ENCODE results near the gene CCDC136.

CCDC136 gene

DNA sequence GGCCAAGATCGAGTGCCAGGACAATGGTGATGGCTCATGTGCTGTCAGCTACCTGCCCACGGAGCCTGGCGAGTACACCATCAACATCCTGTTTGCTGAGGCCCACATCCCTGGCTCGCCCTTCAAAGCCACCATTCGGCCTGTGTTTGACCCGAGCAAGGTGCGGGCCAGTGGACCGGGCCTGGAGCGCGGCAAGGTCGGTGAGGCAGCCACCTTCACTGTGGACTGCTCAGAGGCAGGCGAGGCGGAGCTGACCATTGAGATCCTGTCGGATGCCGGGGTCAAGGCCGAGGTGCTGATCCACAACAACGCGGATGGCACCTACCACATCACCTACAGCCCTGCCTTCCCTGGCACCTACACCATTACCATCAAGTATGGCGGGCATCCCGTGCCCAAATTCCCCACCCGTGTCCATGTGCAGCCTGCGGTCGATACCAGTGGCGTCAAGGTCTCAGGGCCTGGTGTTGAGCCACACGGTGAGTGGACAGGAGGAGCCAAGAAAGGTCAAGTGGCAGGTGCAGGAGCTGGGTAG is 53.1 kb downstream of the CCDC136 start:
- no peak for DNase-seq (ENCODE audit: low read depth in 2 of 2)

DNA sequence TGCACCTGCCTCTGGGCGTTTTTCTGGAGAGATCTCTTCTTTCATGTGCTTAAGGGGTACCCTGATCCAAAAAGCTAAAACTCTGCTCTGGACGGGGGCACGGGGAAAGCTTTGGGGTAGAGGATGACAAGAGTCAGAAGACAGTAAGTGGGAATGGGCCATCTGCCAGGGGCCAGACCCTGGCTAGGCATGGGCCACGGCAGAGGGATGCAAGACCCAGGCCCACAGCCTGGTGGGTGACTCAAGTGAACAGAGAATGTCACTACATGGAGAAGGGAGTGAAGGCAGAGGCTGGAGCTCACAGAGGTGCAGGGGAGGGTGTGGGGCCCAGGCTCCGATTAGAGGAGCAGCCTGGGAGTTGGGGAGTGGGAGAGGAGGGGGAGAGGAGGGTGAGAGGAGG is 53.7 kb downstream of the CCDC136 start:
- no peak for DNase-seq (ENCODE audit: low read depth in 2 of 2)

DNA sequence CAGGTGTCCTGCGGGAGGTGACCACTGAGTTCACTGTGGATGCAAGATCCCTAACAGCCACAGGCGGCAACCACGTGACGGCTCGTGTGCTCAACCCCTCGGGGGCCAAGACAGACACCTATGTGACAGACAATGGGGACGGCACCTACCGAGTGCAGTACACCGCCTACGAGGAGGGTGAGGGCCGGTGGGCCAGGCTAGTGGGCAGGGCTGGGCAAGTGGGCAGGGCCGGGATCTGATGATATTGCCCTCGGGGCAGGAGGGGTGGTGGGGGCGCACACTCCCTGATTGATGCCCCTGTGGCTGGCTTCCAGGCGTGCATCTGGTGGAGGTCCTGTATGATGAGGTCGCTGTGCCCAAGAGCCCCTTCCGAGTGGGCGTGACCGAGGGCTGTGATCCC is 54.2 kb downstream of the CCDC136 start:
- DNase-seq (ENCODE audit: low read depth in 2 of 2) = no peak

DNA sequence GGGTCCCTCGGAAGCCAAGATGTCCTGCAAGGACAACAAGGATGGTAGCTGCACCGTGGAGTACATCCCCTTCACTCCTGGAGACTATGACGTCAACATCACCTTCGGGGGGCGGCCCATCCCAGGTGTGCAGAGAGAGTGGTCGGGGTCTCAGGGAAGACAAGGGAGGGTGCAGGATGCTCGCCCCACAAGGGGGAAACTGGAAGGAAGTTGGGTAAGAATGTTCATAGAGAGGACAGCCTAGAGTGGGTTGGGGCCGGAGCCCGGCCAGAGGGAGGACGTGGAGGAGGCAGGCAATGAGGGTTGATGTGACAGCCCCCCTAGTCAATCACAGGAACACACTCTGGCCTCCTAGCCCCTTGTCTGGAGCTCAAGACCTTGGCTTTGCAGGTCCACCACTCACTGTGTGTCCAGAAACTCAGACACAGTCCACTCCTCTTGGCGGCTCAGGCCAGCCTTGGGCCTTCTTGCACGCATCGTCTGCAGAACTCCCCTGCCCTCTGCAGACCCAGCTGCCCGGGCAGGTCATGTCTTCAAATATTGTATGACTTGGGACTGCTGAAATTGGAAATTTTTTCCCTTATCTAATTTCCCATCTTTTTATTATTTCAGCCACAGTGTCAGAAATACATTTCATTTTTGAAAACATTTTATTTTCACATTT is 55.1 kb downstream of the CCDC136 start:
- DNase-seq (ENCODE audit: low read depth in 2 of 2) = no peak

DNA sequence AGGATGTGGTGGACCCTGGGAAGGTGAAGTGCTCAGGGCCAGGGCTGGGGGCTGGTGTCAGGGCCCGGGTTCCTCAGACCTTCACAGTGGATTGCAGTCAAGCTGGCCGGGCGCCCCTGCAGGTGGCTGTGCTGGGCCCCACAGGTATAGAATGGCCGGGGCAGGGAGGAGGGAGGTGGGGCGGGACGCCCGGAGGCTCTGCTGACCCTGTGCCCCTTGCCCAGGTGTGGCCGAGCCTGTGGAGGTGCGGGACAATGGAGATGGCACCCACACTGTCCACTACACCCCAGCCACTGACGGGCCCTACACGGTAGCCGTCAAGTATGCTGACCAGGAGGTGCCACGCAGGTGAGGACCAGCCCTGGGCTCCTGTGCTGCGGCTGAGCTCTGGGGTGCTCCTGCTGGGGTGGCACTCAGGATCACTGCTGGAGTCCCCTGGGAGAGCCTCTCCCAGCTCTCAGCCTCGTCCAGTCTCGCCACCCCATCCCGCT is 56.0 kb downstream of the CCDC136 start:
- DNase-seq (ENCODE audit: low read depth in 2 of 2) = no peak

DNA sequence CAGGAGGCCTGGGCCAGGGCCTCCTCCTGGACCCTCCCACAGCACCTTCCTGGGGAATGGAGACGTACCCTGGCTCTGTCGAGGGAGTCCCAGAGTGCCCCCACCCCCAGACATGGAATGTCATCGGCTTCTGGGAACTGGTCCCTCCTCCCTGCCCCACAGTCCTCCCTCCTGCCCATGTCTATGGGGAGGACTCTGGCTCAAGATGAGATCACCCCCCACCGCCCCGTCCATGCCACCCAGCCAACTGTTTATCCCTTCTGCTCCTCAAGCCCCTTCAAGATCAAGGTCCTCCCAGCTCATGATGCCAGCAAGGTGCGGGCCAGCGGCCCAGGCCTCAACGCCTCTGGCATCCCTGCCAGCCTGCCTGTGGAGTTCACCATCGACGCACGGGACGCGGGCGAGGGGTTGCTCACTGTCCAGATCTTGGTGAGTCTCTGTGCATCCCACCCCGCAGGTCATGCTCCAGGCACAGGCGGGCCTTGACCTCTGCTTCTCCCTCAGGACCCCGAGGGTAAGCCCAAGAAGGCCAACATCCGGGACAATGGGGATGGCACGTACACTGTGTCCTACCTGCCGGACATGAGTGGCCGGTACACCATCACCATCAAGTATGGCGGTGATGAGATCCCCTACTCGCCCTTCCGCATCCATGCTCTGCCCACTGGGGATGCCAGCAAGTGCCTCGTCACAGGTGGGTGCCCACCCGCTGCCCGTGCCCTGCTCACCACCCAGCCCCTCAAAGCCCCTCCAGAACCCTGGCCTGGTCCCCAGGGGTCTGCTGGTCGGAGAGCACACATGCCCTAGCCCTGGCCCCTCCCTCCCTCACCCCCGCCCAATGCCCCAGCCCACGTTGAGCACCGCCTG is 56.8 kb downstream of the CCDC136 start:
- no peak for DNase-seq (ENCODE audit: low read depth in 2 of 2)

DNA sequence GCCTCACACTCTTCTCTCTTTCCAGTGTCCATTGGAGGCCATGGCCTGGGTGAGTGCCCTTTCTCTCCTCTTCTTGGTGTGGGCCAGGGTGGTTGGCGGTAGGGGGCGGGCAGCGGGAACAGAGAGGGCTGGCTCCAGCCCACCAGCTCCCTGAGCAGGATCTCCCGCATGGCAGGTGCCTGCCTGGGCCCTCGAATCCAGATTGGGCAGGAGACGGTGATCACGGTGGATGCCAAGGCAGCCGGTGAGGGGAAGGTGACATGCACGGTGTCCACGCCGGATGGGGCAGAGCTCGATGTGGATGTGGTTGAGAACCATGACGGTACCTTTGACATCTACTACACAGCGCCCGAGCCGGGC is 57.4 kb downstream of the CCDC136 start:
- DNase-seq (ENCODE audit: low read depth in 2 of 2) = no peak

DNA sequence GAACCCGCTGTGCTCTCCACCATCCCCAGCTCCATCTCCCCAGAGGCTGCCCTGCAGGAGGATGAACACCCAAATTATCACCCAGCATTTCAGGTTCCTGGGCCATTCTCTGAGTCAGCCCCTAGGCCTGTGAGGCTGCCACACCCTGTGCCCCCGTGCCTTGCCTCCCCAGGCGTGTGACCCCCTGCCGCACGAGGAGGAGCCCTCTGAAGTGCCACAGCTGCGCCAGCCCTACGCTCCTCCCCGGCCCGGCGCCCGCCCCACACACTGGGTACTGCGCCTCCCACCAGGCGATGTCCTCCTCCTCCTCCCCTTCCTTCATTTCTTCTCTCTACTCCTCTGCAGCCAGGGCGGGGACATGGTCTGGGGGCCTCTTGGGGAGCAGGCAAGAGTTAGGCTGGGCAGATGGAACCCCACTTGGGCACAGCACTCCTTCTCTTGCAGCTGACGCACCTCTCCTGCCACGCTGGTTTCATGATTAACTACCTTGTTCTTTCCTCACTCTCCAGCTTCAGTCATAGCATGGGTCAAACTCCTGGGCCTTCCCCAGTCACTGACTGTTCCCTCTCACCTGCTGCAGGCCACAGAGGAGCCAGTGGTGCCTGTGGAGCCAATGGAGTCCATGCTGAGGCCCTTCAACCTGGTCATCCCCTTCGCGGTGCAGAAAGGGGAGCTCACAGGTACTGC is 58.2 kb downstream of the CCDC136 start:
- no peak for DNase-seq (ENCODE audit: low read depth in 2 of 2)

DNA sequence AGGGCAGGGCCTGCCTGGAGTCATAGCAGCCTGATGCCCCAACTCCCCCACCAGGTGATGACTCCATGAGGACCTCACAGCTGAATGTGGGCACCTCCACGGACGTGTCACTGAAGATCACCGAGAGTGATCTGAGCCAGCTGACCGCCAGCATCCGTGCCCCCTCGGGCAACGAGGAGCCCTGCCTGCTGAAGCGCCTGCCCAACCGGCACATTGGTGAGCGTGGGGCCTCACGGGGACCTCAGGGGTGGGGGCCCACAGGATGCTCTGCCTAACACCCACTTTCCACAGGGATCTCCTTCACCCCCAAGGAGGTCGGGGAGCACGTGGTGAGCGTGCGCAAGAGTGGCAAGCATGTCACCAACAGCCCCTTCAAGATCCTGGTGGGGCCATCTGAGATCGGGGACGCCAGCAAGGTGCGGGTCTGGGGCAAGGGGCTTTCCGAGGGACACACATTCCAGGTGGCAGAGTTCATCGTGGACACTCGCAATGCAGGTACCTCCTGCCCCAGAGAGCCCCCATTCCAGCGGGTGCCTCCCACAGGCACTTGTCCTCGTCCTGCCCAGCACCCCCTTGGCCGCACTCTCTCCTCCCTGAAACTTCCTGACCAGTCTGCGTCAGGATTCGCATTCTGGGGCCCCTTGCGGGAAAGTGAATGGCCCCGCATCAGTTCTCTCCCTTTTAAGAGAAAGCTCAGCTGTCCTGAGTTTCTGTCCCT is 60.9 kb downstream of the CCDC136 start:
- no peak for DNase-seq (ENCODE audit: low read depth in 2 of 2)

DNA sequence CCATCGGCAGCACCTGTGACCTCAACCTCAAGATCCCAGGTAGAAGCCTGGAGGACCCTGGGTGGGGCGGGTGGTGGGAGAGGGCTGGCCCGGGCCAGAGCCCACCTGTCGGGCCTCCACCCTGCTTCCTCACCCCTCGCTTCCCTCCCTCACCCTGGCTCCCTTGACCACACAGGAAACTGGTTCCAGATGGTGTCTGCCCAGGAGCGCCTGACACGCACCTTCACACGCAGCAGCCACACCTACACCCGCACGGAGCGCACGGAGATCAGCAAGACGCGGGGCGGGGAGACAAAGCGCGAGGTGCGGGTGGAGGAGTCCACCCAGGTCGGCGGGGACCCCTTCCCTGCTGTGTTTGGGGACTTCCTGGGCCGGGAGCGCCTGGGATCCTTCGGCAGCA is 62.0 kb downstream of the CCDC136 start:
- DNase-seq (ENCODE audit: low read depth in 2 of 2) = no peak

DNA sequence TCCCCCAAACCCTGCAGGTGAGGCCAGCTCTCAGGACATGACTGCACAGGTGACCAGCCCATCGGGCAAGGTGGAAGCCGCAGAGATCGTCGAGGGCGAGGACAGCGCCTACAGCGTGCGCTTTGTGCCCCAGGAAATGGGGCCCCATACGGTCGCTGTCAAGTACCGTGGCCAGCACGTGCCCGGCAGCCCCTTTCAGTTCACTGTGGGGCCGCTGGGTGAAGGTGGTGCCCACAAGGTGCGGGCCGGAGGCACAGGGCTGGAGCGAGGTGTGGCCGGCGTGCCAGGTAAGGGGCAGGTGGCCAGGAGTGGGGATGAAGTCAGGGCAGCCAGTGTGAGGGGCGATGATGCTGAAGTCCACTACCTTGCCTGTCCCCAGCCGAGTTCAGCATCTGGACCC is 62.6 kb downstream of the CCDC136 start:
- DNase-seq (ENCODE audit: low read depth in 2 of 2) = no peak

DNA sequence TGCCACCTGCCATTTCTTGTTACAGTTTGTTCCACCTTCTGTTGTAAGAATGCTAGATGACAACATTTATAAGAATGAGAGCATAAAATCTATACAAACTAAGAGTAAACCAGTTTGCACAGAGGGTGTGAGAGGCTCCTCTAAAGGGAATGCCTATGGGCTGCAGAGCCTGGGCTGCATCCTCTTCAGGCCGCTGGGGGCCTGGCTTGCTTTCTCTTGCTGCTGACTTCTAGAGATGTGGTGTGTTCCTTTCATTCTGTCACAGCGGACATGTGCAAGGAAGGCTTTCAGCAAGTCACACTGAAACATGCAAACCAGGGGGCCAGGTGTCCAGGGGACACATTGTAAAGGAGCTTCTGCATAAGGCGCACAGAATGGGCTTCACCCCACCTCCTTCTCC is 63.8 kb downstream of the CCDC136 start:
- DNase-seq (ENCODE audit: low read depth in 2 of 2) = no peak

DNA sequence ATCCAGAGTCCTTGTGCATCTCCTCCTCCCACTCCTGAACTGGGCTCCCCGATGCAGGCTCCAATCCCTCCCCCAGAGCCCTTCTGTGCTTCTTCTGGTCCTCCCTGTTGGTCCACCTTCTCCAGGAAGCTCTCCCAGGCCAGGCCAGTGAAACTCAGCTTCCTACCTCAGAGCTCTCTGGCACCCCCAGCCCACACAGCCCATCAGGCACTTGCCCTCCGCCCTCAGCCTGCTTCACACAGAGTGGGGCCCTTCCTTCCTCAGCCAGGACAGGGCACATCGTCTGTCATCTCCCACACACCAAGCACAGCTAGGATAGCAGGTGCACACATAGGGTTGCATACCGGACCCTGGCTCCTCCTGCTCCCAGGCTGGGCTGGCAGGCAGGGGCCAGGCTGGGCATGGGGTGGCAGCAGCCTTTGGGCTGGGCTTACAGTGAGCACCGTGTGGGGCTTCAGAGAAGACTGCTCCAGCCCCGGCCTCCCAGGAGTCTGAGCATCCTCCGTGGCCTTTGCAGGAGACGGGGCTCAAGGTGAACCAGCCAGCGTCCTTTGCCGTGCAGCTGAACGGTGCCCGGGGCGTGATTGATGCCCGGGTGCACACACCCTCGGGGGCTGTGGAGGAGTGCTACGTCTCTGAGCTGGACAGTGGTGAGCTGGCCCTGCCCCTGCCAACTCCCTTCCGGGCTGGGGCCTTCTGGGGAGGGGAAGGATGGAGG is 64.4 kb downstream of the CCDC136 start:
- DNase-seq (ENCODE audit: low read depth in 2 of 2) = no peak

DNA sequence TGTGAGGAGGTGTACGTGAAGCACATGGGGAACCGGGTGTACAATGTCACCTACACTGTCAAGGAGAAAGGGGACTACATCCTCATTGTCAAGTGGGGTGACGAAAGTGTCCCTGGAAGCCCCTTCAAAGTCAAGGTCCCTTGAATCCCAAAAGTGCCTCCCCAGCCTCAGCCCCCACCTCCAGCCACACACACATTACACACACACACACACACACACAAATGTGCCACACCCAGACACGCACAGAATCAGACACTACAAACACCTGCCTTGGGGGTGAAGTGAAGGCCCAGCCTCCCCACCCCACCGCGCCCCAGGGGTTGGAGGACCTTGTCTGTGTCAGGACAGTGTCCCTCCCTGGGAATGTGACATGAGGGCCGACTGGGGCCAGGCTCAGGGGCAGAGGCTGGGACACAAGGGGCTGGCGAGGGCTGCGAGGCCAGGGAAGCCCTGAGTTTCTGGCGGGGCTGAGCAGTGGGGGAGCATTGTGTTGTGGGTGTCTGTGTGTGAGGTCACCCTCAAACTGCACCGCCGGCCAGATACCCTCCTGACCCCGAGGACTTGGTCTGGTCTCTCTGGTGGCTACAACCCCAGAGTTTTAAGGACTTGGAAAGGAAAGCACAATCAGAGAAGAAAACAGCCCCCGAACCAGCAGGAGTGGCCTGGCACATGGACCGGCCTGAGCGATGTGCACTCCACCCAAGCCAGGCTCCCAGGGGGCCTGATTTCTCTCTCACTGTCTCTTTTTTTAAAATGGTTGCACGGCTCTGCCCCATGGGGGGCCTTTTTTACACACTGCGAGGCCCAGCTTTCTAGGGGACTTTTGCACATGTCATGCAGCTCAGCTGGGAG is 66.8 kb downstream of the CCDC136 start:
- DNase-seq (ENCODE audit: low read depth in 2 of 2) = no peak

DNA sequence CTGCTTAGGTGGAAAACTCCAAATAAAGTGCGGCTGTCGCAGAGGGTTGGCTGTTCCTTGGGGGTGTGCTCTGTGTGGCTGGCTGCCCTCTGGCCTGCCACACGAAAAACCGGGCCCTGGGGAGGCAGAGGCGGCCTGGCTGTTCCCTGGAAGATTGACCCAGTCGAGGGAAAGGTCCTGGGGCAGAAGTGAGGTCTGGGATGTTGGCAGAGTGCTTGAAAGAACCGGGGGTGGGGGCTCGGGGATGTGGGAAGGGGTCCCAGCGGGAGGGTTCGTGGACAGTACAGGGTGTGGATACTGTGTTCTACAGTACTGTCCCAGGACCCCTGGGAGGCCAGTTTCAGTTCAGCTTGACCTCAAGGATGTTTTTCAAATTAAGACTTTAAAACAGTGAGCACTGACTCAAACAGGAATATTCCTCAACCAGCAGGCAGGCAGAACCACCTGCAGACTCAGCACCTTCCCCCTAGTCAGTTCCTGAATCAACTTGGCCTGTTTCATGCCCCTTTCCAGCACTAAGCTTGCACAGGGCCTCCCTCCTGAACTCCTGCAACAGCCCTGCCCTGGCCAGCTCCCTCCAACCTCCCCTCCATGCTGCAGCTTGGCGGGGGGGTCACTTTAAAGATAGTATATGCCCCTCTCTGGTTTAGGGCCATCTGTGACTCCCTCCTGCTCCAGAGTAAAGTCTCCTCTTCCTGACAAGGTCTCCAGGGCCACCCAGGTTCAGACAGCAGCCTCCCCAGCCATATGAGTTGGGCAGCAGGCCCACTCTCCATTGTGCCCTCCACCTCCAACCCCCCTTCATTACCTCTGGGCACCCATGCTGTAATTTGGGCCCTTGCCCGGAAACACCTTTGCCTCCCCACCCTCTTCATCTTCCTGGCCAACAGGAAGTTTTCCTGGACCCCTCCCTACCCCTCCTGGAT is 67.7 kb downstream of the CCDC136 start:
- no peak for DNase-seq (ENCODE audit: low read depth in 2 of 2)

DNA sequence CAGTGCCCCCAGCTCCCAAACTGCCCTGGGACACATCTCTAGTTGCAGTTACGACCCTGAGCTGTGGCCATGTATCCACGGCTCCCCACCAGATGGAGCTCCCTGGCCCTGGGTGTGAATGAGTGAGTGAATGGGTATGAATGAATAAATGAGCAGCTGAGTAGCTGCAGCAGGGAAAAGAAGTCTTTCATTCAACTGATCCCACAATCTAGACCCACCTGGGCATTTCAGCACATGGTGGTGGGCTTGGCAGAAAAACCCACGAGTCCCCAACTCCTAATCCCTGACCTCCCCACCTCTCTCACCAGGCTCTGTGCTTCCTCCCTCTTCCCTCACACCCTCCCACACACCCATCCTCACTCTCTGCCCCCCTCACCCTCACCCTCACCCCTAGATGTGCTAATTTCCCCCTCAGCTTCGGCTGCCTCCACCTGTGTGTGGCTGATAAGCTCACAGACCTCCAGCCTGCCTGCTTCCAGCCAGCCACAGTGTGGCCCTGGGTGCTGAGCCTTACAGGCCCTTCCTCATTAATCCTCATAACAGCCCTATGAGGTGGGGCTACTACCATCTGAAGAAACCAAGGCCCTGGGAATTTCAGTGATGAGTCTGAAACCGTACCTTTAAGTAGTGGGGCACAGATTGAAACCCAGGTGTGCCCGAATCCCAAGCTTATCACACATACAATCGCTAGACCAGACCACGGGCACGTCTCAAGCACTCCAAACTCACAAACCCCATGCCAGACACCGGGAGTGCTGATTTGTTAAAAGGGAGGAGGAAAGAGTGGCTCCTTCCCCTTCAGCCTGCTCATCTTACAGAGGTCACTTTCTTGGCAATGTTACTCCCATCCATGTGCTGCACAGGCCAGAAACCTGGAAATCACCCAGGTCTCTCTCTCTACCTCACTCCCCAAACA is 68.6 kb downstream of the CCDC136 start:
- no peak for DNase-seq (ENCODE audit: low read depth in 2 of 2)

DNA sequence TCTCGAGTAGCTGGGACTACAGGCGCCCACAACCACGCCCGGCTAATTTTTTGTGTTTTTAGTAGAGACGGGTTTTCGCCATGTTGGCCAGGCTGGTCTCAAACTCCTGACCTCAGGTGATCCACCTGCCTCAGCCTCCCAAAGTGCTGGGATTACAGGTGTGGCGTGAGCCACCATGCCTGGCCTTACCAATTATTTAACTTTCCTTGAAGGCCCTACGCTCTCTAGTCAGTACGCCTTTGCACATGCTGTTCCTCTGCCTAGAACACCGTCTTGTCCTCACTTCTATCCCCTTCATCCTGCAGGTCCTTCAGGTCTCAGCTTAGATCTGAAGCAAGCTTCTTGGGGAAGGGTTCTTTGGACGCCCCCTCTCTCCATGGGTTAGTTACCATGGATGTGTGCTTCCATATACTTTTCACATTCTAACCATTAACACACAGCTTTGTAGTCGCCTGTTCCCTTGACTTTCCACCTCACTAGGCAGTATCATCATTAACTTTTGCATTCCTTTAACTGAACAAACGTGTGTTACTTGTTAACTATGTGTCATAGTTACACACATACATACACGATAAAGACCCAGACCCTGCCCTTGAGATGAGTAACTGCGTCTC is 70.3 kb downstream of the CCDC136 start:
- DNase-seq (ENCODE audit: low read depth in 2 of 2) = no peak
